Measurements from ENCODE around the gene TPMT.
"Not testable (repeated sequence)": the region's sequence is repeated elsewhere in the genome, so short reads cannot be mapped to it uniquely, and the experiment has no call there.

TPMT gene

GRCh38 chr6:18154507-18155149, at the start of gene TPMT:
Gene TPMT (minus strand): TSS chr6:18155077. CDS start chr6:18149127, 5,950 bp downstream.
- peak; percentile 56 for DNase-seq

GRCh38 chr6:18203786-18204185, 48.9 kb upstream of the TPMT start:
- no peak for DNase-seq

GRCh38 chr6:18192026-18192425, 37.1 kb upstream of the TPMT start:
- DNase-seq: no peak

GRCh38 chr6:18189196-18189595, 34.3 kb upstream of the TPMT start:
- no peak for DNase-seq

- no peak for DNase-seq
Measured at GRCh38 chr6:18187701-18188100, 32.8 kb upstream of the TPMT start.

GRCh38 chr6:18186540-18187250, 31.8 kb upstream of the TPMT start:
- no peak for DNase-seq

- DNase-seq: no peak
Measured at GRCh38 chr6:18186033-18186432, 31.2 kb upstream of the TPMT start.

- DNase-seq: no peak
Measured at GRCh38 chr6:18185624-18186023, 30.7 kb upstream of the TPMT start.

- no peak for DNase-seq
Measured at GRCh38 chr6:18183766-18184165, 28.9 kb upstream of the TPMT start.

GRCh38 chr6:18182568-18182967, 27.7 kb upstream of the TPMT start:
- DNase-seq: no peak

GRCh38 chr6:18179770-18180356, 25.0 kb upstream of the TPMT start:
- no peak for DNase-seq

GRCh38 chr6:18178960-18179615, 24.2 kb upstream of the TPMT start:
- DNase-seq: no peak

- no peak for DNase-seq
Measured at GRCh38 chr6:18177286-18177965, 22.5 kb upstream of the TPMT start.

GRCh38 chr6:18176198-18176597, 21.3 kb upstream of the TPMT start:
- DNase-seq: not testable (repeated sequence)

GRCh38 chr6:18171871-18172270, 17.0 kb upstream of the TPMT start:
- no peak for DNase-seq

- DNase-seq: no peak
Measured at GRCh38 chr6:18168264-18168663, 13.4 kb upstream of the TPMT start.

GRCh38 chr6:18166312-18167036, 11.6 kb upstream of the TPMT start:
- no peak for DNase-seq

GRCh38 chr6:18165751-18166150, 10.9 kb upstream of the TPMT start:
- no peak for DNase-seq

GRCh38 chr6:18162401-18162800, 7.5 kb upstream of the TPMT start:
- no peak for DNase-seq

GRCh38 chr6:18161431-18161830, 6.6 kb upstream of the TPMT start:
- DNase-seq: no peak

- DNase-seq: no peak
Measured at GRCh38 chr6:18160911-18161310, 6.0 kb upstream of the TPMT start.

GRCh38 chr6:18155864-18156421, 1.1 kb upstream of the TPMT start:
- peak; percentile 37 for DNase-seq

All from kidney glomerular epithelial cell (primary cell).